SK-N-SH treated with all-trans-retinoic acid at 6 μM for 48 hours (cell line): Measurements from ENCODE around the gene GJB4.

ENCODE experiments used
- CSDC2 ChIP-seq: fragments of 250-450 bp; sonication (Bioruptor Pico); IDR thresholded peaks from 2 replicates; pipeline ENCODE4 v1.5.0; 2020; ENCODE audit warnings: mild to moderate bottlenecking, moderate library complexity
- PPARA ChIP-seq: fragments of 250-450 bp; sonication (Bioruptor Pico); IDR thresholded peaks from 2 replicates; pipeline ENCODE4 v1.5.0; 2020; ENCODE audit warnings: mild to moderate bottlenecking, borderline replicate concordance
- RARB ChIP-seq: fragments of 250-450 bp; sonication (Bioruptor Pico); IDR thresholded peaks from 2 replicates; pipeline ENCODE4 v1.8.0; 2021; ENCODE audit warnings: mild to moderate bottlenecking, moderate library complexity
- TCF4 ChIP-seq: fragments of 250-450 bp; sonication (Bioruptor Pico); IDR thresholded peaks from 2 replicates; pipeline ENCODE4 v1.8.0; 2021; ENCODE audit warnings: mild to moderate bottlenecking, moderate library complexity, borderline replicate concordance
- TSHZ2 ChIP-seq: fragments of 250-450 bp; sonication (Bioruptor Pico); IDR thresholded peaks from 2 replicates; pipeline ENCODE4 v1.5.0; 2020; ENCODE audit warnings: mild to moderate bottlenecking, moderate library complexity
- ZC3H10 ChIP-seq: fragments of 250-450 bp; sonication (Bioruptor Pico); IDR thresholded peaks from 2 replicates; pipeline ENCODE4 v1.5.1; 2021; ENCODE audit warnings: mild to moderate bottlenecking, moderate library complexity
- ZFP30 ChIP-seq: fragments of 450-650 bp; formaldehyde crosslinking; IDR thresholded peaks from 2 replicates; pipeline ENCODE4 v1.5.0; 2022; ENCODE audit warnings: mild to moderate bottlenecking, moderate library complexity
- ZNF70 ChIP-seq: fragments of 450-650 bp; formaldehyde crosslinking; IDR thresholded peaks from 2 replicates; pipeline ENCODE4 v1.5.0; 2020; ENCODE audit warnings: mild to moderate bottlenecking, moderate library complexity
- TF ChIP-seq, protein P1 (sequence below): fragments of 250-450 bp; sonication (Bioruptor Pico); IDR thresholded peaks from 2 replicates; pipeline ENCODE4 v1.8.0; 2020; ENCODE audit warnings: mild to moderate bottlenecking, moderate library complexity, borderline replicate concordance
- TF ChIP-seq, protein P2 (sequence below): fragments of 250-450 bp; sonication (Bioruptor Pico); IDR thresholded peaks from 2 replicates; pipeline ENCODE4 v1.8.0; 2021; ENCODE audit warnings: low read depth, mild to moderate bottlenecking, moderate library complexity, borderline replicate concordance

- TF ChIP-seq ZNF70 (CRISPR knock-in tag) (no peak), TCF4 (CRISPR knock-in tag) (no peak), ZFP30 (CRISPR knock-in tag) (no peak), TSHZ2 (no peak), RARB (no peak), ZC3H10 (CRISPR knock-in tag) (no peak), PPARA (CRISPR knock-in tag) (no peak), CSDC2 (CRISPR knock-in tag) (no peak)
- TF ChIP-seq, protein P1, sequence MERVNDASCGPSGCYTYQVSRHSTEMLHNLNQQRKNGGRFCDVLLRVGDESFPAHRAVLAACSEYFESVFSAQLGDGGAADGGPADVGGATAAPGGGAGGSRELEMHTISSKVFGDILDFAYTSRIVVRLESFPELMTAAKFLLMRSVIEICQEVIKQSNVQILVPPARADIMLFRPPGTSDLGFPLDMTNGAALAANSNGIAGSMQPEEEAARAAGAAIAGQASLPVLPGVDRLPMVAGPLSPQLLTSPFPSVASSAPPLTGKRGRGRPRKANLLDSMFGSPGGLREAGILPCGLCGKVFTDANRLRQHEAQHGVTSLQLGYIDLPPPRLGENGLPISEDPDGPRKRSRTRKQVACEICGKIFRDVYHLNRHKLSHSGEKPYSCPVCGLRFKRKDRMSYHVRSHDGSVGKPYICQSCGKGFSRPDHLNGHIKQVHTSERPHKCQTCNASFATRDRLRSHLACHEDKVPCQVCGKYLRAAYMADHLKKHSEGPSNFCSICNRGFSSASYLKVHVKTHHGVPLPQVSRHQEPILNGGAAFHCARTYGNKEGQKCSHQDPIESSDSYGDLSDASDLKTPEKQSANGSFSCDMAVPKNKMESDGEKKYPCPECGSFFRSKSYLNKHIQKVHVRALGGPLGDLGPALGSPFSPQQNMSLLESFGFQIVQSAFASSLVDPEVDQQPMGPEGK (CRISPR knock-in tag): no peak
- TF ChIP-seq, protein P2, sequence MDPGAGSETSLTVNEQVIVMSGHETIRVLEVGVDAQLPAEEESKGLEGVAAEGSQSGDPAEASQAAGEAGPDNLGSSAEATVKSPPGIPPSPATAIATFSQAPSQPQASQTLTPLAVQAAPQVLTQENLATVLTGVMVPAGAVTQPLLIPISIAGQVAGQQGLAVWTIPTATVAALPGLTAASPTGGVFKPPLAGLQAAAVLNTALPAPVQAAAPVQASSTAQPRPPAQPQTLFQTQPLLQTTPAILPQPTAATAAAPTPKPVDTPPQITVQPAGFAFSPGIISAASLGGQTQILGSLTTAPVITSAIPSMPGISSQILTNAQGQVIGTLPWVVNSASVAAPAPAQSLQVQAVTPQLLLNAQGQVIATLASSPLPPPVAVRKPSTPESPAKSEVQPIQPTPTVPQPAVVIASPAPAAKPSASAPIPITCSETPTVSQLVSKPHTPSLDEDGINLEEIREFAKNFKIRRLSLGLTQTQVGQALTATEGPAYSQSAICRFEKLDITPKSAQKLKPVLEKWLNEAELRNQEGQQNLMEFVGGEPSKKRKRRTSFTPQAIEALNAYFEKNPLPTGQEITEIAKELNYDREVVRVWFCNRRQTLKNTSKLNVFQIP (CRISPR knock-in tag): no peak
Measured at GRCh38 chr1:34743775-34744174, 15.8 kb upstream of the GJB4 start.
